ENCODE measurements around the gene TENM4.

The TENM4 gene

DNA sequence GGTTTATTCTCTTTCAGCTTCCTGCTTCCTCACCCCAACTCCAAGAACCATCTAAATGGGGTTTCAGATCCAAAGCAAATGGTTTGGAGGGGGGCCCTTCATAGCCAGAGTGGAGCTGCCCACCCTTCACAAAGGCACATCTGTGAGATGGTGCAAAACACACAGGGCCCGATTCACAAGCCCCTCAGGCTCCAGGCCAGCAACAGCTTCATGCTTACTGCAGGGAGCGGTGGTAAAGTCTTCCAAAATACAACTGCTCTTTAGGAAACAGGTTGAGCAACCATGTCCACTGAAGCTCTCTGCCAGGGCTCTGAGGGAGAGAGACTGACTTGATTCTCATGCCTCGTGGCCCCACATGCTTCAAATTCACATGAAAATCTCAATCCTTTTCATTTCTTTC, 653.1 kb downstream of the TENM4 start:
- DNase-seq (ENCODE audit: low read depth) = no peak

DNA sequence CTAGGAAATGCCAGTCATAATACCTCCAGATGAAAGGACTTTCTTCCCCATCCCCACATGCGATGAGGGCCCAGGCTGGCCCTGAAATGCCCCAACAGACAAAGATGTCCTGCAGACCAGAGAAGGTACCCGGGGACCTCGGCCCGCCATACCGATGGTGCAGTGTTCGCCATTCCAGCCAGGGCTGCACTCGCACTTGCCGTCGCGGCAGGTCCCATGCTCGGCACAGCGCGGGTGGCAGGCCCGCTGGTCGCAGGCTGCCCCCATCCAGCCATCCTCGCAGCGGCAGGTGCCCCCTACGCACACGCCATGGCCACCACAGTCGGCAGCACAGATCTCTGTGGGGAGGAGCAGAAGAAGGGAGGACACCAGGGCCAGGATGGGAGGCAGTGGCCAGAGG, 654.1 kb downstream of the TENM4 start:
- no peak for DNase-seq (ENCODE audit: low read depth)

DNA sequence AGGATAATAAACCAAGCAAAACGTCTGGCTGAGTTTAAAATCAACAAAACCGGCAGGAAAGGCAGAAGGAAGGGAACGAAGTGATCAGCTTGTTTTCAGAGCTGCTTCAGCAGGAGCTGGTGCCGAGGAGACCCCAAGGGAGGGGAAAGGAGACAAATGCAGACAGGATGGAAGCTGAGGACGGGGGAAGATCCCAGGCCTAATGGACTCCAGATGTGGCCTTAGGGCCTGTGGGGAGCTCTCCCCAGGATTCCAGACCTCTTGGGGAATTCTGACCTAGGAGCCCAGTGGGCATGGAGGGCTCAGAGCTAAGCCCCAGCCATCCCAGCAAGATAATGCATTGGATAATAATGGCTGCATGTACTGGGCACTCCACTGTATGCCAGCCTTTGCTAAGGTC, 654.7 kb downstream of the TENM4 start:
- DNase-seq (ENCODE audit: low read depth) = no peak

DNA sequence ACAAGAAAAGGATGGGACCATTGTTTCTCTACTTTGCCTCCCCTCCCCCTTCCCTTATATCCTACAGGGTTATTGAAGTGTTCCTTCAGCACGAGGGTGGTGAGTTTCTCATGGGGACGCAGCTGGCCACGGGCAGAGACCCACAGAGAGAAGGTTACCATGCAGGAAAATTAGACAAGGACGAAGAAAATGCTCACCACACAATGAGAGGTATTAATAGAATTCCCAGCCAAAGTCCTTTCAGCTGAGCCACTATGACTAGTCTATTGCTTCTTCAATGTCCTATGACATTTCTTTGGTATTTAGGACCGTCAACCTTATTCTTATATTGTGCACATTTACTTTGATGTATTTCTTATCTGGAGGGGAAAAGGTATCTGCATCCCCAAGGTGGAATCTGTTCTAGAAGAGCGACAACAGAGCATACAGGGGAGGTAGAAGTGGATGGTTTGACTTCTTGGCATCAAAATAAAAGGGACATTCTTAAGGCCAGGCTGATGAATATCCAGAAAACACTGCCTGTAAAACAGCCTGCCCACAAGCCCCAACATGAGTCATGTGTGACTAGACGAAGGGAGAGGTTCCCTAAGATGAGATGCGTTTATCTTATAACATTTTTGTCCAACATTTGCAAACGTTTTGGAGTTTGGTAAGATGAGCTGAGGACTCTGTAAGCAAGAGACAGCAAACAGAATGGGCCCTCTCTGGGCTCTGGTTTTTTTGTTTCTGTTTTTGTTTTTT, 656.3 kb downstream of the TENM4 start:
- DNase-seq (ENCODE audit: low read depth) = no peak

DNA sequence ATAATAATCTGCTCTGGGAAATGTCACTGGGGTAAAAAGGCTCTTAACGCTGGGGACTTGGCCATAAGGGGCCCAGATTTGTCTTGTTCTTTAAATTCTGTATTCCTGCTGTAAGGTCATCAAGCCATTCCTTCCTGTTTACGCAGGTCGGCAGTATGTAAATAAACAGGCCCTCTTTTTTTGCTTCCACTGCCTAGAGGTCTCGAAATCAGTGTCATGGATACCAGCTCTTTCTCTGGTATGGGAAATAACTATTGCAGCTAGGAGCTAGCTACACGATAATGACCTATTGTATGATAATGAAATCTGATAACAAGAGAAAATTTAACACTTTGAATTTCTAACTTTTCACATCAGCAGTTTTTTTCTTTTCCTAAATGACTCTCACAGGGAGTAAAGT, 657.0 kb downstream of the TENM4 start:
- no peak for DNase-seq (ENCODE audit: low read depth)

DNA sequence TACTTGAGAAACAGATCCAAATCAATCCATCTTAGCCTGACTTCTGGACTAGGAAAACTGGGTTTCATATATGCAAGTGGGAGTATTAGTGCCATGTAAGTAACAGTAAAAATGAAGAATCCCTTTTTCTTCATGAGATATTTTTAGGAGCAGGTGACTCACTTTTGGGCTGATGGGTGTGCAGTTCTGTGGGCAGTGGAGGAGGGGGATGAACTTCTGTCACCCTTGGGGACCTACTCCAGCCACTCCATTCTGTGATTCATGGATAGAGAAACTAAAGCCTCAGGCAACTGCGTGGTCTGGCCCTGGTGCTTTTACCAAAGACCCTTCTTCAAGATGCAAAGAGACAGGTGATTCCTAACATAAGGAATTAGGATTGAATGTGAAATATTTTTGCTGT, 657.5 kb downstream of the TENM4 start:
- no peak for DNase-seq (ENCODE audit: low read depth)

DNA sequence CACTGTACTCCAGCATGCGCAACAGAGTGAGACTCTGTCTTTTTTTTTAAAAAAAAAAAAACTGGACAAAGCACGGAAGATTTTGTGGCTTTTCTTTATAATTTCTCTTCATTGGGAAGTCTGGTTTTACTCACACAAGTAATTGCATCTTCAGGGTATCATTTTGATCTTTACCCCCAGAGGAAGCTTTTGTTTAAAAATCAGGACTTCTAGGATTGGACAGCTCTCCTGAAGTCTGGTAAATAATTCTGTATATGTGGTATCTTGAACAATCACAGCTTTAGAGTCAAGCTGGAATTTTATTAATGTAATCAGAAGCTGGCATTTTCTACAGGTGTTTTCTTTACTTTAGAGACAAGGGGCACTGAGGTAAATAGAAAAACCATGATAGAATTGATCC, 658.1 kb downstream of the TENM4 start:
- DNase-seq (ENCODE audit: low read depth) = no peak

DNA sequence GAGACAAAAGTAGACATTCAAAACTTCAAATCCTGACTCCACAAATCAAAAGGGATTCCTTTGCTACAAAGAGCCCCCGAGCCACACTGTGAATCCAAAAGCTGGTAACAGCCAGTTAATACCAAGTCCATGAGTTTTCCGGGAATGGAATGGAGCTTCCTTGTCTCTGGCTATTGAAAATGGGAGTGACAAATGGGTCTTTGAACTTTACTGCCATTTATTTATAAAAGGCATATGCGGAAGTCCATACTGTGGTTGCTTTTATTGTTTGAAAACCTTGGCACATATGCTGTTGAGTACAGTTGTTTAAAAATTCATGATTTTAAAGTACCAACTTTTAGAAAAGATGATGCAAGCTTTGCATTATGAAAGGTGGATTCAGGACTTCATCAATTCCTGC, 659.9 kb downstream of the TENM4 start:
- DNase-seq (ENCODE audit: low read depth) = no peak

DNA sequence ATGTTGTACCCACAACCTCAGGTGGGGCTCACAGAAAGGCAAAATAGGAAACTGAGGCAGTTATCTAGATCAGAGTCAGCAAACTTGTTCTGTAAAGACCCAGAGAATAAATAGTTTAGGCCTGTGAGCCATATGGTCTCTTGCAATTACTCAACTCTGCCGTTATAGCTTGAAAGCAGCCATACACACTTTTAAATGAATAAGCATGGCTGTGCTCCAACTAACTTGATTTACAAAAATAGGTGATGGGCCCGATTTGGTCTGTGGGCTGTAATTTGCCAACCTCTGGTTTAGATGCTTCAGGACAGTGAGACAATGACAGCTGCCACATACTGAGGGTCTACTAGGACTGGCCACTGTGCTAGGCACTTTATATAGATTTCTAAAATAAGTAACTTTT, 667.3 kb downstream of the TENM4 start:
- DNase-seq (ENCODE audit: low read depth) = no peak

DNA sequence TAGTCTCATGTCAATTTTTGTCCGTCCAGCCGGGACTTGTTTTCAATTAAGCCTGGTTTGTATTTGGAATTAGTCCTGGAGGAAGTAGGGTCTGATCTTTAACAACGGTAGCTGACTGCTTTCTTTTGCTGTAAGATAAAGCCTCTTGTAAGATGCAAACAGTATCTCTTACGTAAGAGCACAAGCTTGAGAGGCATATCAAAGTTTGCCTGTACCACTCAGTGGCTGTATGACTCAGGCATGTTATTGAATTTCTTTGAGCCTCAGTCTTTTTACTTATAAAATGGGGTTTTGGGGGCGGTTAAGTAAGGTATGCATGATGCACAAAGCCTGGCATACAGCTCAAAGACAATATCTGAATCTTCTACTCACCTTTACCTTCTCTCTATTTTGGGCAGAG, 667.8 kb downstream of the TENM4 start:
- DNase-seq (ENCODE audit: low read depth) = no peak

DNA sequence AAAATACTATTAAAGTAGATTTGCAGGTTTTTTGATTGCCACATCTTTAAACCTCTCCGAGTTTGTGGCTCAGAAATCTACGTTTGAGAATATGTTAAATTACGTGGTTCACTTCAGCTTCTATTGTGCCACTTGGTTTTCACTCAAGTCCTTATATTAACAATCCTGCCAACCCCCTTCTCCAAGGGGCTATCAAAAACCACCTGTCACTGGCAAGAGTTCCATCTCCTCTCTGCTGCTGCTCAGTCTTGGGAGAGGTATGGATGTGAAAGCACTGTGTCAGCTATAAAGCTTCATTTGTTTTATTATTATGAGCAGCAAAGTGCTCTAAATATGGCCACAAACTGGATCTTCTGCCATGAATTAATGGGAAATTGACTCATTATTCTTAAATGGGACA, 668.6 kb downstream of the TENM4 start:
- DNase-seq (ENCODE audit: low read depth) = no peak

DNA sequence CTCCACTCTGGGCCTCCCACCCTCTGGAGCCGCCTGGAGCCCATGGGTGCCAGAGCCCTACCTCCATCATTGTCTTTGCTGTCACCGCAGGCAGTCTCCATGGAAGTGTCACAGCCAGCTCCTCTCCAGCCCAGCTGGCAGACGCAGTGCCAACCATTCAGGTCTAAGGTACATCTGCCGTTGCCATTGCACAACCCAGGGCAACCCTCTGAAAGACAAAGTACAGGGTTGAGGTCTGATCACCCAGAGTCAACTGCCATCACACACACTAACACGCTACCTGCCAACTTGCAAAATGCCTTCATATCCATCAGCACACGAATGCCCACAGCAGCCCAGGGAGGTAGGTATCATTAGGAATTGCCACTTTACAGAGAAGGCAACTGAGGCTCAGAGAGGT, 669.9 kb downstream of the TENM4 start:
- no peak for DNase-seq (ENCODE audit: low read depth)

DNA sequence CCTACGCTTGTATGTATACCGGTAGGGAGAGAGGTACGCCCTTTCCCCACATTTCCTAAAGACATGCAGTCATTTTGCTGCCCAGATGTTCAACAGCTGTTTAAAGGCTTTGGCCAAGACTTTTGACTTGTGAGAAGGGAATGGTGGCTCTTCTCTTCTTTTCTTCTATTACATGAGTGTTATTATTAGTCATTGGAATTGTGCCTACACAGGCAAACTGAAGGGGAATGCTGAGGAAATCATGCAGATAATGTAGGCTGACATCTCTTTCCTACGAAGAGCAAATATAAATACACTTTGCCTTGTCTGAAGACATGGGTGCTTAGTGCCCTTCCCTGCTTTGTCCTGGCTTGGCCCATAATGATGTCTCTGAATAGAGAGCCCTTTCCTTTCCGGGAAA, 671.9 kb downstream of the TENM4 start:
- no peak for DNase-seq (ENCODE audit: low read depth)

DNA sequence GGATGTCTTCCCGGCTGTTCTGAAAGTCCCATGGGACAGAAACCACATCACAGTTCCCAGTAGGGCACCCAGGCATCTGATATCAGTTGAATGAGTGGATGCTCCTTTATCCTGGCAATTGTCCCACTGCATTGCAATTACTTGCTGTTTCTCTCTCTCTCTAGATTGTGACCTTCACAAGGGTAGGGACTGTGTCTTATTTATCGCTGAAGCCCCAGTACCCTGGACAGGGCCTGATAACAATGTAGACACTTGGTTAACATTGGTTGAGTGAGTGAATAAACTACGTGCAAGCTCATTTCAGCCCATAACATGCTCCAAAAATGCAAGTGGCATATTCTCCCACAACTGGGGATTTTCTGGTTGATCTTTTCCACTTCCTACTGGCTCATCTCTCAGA, 672.5 kb downstream of the TENM4 start:
- DNase-seq (ENCODE audit: low read depth) = no peak

DNA sequence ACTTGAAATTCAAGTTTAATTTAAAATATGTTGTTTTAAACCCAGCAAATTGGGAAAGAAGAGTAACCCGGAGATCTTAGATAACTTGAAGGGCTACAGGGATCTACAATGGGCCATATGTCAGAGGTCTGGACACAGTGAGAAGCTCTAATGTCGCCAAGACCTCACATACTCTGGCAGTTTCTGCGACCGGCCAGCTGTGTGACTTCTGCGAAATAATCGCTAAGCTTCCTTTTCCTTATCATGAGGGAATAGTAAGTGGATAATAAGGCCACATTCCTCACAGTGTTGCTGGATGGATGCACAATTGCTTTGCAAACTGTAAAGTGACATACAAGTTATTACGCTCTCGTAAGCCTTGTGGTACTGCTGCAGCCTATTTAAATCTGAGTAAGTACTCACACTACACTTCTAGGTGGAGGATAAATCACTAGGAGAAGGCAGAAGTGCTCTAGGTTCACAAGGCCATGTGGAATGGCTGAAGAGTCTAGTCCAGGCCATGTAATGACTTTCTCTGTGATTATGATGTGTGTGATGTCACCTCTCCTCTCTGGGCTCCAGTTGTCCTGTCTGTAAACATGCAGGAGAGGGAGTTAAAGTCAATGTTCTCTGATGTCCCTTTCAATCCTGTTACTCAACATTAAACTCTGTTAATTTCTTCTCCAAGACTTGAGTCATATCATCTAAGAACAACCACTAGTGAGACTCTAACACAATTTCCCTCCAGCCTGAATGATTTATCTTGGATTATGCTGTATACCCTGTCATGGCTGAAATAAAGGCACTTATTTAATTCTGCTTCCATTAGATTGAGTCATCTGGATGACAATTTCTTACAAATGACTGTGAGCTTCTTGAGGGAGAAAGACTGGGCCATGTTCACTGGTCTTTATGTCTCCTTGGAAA, 673.5 kb downstream of the TENM4 start:
- no peak for DNase-seq (ENCODE audit: low read depth)

DNA sequence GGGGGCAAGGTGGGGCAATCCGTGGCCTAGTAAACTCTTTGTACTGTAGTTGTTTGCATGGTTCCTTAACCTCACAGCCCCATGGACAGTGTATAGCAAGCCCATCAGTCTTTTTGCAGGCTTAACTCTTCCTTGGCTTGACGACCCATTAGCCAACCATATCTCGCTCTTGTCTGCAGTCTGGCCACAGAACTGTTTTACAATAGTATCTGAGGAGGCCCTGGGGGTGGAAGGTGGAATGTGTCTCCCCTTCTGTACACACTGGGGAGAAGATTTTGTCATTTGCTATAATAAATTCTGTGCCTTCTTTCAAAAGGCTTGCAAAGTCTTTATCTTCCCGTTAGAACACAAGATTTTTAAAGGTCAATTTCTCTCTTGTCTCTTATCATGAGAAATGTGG, 675.9 kb downstream of the TENM4 start:
- no peak for DNase-seq (ENCODE audit: low read depth)

DNA sequence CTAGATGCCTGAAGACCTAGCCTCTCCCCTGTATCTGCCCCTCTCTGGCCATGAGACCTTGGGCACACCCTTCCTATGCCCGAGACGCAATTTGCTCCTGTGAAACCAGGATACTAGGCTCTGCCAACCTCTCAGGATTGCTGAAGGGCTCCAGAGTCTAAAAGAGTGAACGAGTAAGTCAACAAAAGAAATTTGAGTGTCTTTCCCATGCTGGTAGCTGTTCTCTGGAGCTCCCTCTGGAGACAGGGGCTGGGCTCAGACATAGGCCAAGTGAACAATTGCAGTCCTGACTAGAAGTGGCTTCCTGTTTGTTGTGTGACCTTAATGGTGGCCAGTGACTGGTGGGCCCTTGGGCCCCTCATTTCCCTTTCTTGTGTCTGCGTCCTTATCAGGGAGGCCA, 677.2 kb downstream of the TENM4 start:
- no peak for DNase-seq (ENCODE audit: low read depth)

DNA sequence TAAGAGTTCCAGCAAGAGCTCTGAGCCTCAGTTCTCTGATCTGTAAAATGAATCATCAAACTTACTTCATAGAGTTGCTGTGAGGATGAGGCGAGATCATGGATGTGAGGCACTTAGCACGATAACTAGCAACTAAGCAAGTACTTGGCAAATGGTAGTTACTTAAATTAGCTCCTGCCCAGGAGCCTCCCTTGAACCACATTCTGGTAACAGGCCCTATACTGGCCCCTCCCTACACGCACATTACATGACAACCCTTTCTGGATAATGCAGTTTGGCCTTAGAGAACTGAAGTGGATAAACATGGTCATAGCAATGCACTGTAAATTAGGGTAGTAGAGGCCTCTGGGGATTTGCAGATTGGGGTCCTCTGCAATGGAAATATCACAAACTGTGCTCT, 678.7 kb downstream of the TENM4 start:
- no peak for DNase-seq (ENCODE audit: low read depth)

DNA sequence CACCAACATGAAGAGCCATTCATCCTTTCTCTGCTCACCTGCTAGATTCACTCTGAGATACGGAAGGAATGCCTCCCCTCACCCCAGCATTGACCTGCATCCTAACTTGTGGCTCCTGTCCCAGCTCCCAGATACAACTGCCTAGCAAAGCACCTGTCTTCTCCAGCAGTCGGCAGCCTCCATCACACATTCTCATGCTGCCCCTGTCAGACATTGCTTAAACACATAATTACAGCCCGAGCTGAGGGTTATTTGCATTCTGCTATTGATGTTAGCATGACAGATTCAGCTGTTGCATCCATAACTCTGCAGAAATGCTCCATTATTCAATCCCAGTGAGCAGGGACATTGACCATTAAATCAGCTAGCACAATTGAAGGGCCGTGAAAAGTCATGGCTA, 681.8 kb downstream of the TENM4 start:
- DNase-seq (ENCODE audit: low read depth) = no peak

DNA sequence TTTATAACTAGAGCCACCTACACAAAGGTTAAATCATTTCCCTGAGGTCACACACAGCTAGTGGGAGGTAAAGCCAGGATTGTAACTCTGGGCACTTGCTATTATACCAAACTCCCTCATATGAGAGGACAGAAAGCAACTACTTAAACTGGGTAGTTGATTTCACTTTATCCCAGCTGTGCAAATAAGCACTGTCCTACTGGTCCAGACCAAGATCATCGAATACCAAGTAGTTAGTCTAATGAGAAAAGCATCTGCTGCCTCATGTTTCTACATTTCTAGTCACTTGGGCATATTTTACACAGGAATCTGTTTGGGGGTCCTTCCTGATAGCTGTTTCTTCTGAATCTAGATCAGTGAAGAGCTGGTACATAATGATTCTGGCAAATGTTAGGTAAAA, 687.5 kb downstream of the TENM4 start:
- no peak for DNase-seq (ENCODE audit: low read depth)

DNA sequence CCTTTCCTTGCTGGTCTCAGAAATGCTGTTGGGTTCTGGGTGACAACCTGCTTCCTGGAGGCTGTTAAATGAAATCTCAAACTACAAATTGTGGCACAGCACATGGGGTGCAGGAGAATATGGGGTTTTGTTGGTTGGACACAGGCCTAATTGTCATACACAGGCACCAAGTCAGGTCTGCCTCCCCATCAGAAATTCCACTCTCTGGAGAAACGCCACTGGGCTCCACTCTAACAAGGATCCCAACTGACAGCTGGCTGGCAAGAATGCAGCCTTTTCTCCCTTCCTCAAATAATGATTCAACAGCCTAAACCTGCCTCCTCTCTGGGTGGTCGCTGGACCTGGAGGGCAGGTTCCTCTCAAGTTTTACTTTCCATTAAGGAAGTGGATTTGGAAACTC, 688.3 kb downstream of the TENM4 start:
- no peak for DNase-seq (ENCODE audit: low read depth)

DNA sequence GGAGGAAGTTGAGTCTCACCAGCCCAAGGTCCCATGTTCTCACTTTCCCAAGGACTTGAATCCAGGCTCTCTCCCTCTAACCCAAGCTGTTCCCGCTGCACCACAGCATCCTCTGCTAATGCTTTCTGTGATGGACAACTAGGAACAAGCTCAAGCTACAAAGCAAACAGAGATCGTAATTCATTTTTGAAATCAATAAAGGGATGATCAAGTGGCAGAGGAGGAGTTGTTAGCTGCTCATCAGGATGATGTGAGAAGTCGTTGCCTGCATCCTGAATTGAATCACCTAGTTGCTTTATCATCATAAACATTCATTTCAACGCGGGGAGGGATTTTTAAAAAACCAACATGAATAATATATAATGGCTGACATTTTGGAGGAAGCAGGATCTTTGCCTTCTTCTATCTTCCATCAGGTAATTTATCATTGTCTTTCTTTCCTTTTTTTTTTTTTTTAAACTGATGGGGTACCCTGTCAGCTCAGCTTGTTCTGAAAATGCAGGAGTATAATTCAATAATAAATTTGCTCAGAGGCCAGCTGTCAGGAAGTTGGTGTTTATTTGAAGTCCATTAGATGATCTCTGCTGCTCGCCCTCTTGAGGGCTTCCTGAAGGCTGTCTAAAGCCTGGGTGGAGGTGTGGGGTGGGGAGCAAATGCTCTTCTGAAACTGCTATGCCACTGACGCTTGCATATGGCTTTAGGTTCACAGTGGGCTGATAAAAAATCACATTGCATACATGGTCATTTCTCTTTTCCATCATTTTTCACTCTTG, 691.7 kb downstream of the TENM4 start:
- DNase-seq (ENCODE audit: low read depth) = no peak

DNA sequence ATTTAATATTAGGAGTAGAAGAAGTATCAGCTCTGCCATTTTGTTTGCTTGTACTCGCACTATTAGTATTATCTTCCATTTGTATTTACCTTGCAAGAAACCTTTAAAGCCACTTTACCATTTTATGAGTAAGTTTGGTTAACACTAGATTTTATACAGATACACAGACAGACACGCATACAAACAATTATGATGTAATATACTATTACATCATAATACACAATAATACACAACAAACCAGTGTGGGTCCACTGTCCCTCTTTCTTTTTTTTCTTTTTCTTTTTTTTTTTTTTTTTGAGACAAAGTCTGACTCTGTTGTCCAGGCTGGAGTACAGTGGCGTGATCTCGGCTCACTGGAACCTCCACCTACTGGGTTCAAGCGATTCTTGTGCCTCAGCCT, 695.9 kb downstream of the TENM4 start:
- DNase-seq (ENCODE audit: low read depth) = no peak
